Ureter (tissue), 1 donor: Measurements from ENCODE around the gene CLEC7A. TPM values are rescaled to one million over a fixed set of nuclear protein-coding genes. Genes with fewer than 3 reads are reported as not detected.

Experiments
- DNase-seq: peaks from one replicate; pipeline ENCODE4 v3.0.0-alpha.2; 2020; ENCODE audit warnings: low spot score
- total RNA-seq: library from RNA; stranded (reverse); gene quantifications from one replicate; pipeline ENCODE4 v1.2.4, GENCODE V29; 2023
- donor health status: DM: yes; HTN: yes; CAD: no.

Gene CLEC7A
- total RNA-seq, 1 donor from 2014 or later, result 9.0 TPM

- DNase-seq, result no peak
Measured at GRCh38 chr12:10094646-10095395, 35.2 kb downstream of the CLEC7A start.

GRCh38 chr12:10088955-10089900 is 40.8 kb downstream of the CLEC7A start:
- no peak for DNase-seq

GRCh38 chr12:10088031-10088430 is 42.0 kb downstream of the CLEC7A start:
- DNase-seq, result no peak

- no peak for DNase-seq
Measured at GRCh38 chr12:10086387-10086786, 43.6 kb downstream of the CLEC7A start.

GRCh38 chr12:10084733-10085132 is 45.3 kb downstream of the CLEC7A start:
- DNase-seq, result no peak

- DNase-seq, result no peak
Measured at GRCh38 chr12:10082117-10082874, 47.7 kb downstream of the CLEC7A start.

GRCh38 chr12:10075451-10075850 is 54.5 kb downstream of the CLEC7A start:
- no peak for DNase-seq

- no peak for DNase-seq
Measured at GRCh38 chr12:10073261-10073660, 56.7 kb downstream of the CLEC7A start.

DNA sequence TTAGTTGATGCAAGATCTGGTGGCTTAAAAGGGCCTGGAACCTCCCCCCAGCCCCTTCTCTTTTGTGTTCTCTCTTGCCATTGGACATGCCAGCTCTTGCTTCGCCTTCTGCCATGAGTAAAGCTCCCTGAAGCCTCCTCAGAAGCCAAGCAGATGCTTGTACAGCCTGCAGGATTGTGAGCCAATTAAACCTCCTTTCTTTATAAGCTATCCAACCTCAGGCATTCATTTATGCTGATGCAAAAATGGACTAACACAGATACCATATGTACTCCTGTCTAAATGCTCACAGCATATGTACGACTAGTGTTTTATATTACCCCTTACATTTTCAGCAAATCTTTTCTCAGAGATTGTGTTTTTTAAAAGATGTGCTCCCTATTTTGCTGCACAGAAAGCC is 57.9 kb downstream of the CLEC7A start:
- no peak for DNase-seq

DNA sequence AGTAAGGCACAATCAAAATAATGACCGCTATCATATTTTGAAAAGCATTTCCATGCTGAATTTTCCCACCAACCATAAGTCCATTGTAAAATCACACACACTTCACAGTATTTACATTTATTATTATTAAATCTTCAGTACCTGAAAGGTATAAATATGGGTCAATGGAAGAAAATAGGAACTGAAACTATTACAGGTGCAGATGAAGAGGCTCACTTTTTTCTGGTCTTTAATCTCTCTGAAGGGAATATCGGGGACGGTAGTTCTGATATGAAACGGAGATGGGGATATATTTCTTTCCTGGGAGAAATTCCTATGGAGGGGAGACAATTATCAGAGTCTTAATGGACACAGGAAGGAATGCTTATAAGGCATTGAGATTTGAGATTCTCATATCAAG is 59.6 kb downstream of the CLEC7A start:
- no peak for DNase-seq

- no peak for DNase-seq
Measured at GRCh38 chr12:10069976-10070375, 60.0 kb downstream of the CLEC7A start.

DNA sequence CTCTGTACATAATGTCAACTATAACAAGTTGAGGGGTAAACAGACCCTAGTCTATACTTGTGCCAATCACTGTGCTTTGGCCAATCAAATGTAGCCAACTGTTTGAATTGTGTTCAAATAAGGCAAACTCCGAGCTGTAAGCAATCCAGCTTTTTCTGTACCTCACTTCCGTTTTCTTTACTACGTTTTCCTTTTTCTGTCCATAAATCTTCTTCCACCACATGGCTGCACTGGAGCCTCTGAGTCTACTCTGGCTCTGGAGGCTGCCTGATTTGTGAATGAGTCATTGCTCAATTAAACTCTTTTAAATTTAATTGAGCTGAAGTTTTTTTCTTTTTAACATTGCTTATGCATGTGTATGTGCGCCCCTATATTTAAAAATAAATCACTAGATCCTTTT is 60.9 kb downstream of the CLEC7A start:
- DNase-seq, result no peak

GRCh38 chr12:10068644-10069043 is 61.4 kb downstream of the CLEC7A start:
- no peak for DNase-seq

- DNase-seq, result no peak
Measured at GRCh38 chr12:10067942-10068341, 62.1 kb downstream of the CLEC7A start.

DNA sequence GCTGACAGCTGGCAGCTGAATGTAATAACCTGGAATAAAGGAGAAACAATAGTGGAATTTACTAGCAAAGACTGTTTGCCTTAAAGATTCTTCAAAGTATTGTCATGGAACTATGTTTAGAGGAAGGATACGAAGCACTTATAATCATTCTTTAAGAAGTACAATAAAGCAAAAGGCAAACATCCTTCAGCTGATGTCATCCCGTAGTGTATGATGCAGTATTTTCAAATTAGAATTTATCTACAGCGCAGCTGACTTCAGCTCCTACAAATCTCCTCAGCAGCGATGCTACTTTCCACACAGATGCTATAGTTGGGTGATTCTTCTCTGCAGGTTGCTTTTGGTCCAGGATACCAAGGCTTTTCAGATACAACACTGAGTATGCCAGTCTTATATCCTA is 62.7 kb downstream of the CLEC7A start:
- no peak for DNase-seq

Other genes starting within 250 kb of the CLEC7A start
- gene KLRF2, start 248.7 kb downstream of the CLEC7A start, total RNA-seq, result not detected
- gene CLEC2A, start 197.8 kb downstream of the CLEC7A start, total RNA-seq, result not detected
- gene CLEC12A, start 158.8 kb downstream of the CLEC7A start, total RNA-seq, result 2.3 TPM
- not detected for gene CLEC1B, start 131.1 kb downstream of the CLEC7A start, total RNA-seq
- gene CLEC12B, start 119.6 kb downstream of the CLEC7A start, total RNA-seq, result not detected
- 0.57 TPM for gene CLEC9A, start 99.5 kb downstream of the CLEC7A start, total RNA-seq
- 5.4 TPM for gene CLEC1A, start 31.2 kb downstream of the CLEC7A start, total RNA-seq
- 3.4 TPM for gene OLR1, start 41.9 kb upstream of the CLEC7A start, total RNA-seq
- 0.18 TPM for gene TMEM52B, start 48.8 kb upstream of the CLEC7A start, total RNA-seq
- 58.3 TPM for gene GABARAPL1, start 82.7 kb upstream of the CLEC7A start, total RNA-seq
- 7.8 TPM for gene KLRD1, start 177.7 kb upstream of the CLEC7A start, total RNA-seq